Measurements from ENCODE around the gene CD248.
"Not testable (repeated sequence)": the region's sequence is repeated elsewhere in the genome, so short reads cannot be mapped to it uniquely, and the experiment has no call there.

Gene CD248

DNA sequence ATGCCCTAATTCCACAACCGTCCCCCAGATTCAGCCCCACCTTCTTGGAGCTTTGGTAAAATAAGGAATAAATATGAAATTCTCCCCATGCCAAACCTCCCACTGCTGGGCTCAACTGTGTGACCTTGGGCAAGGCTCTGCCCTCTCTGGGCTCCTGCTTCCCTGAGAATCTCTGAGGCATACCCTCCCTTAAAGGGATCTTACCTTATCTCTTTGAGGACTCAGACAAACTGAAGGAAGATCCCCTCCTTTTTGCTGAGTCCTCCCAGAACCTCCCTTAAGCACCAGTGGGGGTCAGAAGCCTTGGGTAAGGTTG, 2.7 kb downstream of the CD248 start:
- no peak for DNase-seq (ENCODE audit: low read depth in 2 of 3, low spot score in 1 of 3)

DNA sequence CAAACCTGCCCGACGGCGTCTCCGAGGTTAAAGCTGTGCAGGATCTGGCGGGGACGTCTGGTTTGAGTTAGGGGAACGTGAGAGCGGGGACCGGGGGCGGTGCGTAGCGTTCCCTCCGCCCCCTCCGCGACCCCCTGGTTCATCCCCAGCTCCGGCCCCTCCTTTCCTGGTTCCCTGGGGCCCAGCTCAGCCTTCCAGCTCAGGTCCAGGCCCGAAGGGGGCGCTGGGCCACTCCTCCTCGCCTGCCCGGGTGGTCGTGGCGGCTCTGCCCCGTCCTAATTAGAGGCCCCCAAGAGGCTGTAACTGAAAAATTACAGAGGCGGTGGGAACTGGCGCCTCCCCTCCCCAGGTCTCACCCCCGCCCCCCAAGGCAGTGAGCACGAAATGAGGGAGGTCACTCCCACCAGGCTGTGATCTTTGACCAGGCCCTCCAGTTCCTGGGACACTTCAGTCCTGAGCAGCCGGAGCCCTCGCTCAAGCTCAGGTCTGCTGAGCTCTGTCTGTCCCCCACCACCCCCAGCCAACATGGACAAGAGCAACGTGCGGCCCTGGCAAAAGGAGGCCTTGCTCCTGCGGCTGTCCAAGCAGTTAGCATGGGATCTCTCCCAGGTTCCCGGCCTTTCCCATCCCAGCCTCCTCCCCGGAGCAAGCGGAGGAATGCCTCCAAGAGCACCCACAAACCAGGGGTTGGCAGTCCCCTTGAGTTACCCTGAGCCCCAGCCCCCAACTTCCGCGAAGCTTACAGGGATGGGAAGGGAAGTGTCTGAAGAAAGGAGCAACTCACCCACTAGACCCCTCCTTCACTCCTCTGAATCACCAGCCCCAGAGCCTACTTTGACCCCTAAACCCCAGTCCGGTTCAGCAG, 3.3 kb downstream of the CD248 start:
- DNase-seq (ENCODE audit: low read depth in 2 of 3, low spot score in 1 of 3): no peak

DNA sequence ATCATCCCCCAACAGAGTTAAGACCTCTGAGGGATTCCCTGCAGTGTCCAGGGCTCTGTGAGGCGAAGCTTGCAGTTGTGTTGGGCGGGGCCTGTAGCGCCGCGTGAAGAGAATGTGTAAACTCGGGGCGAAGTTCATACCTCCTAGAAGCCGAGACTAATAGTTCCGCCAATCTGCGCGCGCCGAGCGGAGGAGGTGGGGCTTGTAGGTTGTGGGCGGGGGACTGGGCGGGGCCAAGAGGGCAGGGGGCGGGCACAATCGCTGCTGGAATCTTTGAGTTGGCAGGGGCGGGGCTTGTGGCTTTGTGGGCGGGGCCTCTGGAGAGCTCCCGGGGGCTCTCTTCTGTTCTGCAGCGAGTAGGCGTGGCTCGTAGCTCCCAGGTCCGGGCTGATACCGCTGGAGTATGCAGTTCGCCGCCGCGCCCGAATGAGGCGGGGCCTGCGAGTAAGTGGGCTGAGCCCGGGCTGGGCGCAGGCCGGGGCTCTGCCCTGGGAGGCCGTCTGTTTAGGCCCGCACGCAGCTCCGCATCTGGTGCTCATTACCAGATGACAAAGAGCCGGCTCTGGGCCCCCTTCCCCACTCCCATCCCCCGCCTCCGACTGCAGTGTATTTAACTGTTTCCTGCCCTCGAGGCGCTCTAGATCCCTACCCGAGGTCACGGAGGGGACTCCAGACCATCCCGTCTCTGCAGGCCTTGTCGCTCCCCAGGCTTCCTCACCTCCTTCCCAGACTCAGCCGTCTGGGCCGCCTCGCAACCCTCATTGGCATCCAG, 4.1 kb downstream of the CD248 start:
- DNase-seq (ENCODE audit: low read depth in 2 of 3, low spot score in 1 of 3): peak; percentile 89 to 95 (median 93)

DNA sequence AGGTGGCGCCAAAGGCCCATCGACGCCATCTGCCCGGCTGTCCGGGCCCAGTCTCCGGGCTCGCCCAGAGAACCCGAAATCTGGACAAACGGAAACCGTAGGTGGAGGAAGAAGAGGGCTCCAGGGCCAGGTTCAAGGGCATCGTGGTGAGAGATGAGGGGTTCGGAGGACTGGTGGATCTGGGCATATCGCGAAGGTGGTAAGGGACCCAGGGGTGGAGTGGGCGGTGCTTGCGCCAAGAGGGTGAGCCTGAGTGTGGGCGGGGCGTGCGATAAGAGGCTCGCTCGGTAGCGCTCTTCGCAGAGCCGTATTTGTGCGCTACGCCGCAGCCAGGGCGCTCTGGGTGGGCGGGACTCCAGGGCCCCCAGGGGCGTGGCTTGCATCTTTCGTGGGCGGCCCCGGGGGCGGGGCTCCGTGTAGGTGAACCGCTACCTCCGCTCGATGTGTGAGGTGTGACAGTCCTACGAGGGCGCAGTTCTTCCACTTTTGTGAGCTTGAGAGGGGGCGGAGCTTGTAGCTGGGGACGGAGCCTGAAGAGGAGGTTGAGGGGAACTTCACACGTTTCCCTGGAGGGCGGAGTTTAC, 4.8 kb downstream of the CD248 start:
- DNase-seq (ENCODE audit: low read depth in 2 of 3, low spot score in 1 of 3): peak; percentile 82 to 95 (median 92)

DNA sequence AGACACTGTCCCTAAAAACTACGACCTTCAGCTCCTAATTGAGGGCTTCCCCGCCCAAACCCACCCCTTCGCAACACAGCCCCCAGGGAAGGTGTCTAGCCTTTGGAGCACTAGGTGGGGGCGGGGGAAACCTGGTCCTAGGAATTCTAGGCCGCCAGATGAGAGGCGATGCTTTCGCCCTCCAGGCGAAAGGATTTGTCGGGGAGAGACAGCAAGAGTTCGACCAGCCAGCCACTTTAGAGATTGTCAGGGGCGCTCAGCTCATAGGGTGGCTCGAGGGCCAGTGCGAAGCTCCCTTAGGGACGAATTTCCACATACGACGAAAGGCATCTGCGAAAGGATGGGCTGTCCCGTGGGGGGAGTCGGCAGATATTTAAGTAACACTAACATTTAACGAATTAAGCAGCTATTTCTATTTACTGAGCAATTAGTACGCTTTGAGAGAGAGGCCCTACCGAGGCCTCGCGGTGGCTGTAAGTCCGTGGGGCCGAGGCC, 5.3 kb downstream of the CD248 start:
- no peak for DNase-seq (ENCODE audit: low read depth in 2 of 3, low spot score in 1 of 3)

DNA sequence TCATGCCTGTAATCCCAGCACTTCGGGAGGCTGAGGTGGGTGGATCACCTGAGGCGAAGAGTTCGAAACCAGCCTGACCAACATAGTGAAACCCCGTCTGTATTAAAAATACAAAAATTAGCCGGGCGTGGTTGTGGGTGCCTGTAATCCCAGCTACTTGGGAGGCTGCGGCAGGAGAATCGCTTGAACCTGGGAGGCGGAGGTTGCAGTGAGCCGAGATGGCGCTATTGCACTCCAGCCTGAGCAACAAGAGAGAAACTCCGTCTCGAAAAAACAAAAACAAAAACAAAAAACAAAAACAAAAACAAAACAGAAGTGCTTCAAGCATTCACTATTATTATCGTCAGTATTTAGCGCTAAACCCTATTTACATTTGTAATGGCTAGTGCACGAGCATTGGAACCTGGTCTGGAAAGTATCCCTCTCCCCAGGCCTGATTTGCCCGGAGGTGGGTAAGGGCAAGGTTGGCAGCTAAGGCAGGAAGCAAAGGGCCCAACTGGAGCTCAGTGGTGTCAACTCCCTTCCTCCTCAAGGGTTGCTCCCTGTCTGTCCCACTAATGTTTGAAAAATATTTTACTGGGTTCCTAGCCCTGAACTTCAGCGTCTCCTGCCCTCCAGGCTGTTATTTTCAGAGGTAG, 5.9 kb downstream of the CD248 start:
- DNase-seq (ENCODE audit: low read depth in 2 of 3, low spot score in 1 of 3): not testable (repeated sequence)

DNA sequence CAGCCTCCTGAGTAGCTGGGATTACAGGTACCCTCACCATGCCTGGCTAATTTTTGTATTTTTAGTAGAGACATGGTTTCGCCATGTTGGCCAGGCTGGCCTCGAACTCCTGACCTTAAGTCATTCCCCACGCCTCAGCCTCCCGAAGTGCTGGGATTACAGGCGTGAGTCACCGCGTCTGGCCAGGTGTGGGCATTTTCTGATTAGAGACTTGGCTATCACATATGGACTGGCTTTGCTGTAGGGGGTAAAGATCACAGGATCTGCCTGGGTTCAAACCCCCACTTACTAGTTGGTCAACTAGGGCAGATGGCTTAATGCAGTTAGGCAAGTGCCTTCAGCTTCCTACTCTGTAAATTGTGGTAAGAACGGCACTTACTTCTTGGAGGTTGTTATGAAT, 6.5 kb downstream of the CD248 start:
- no peak for DNase-seq (ENCODE audit: low read depth in 2 of 3, low spot score in 1 of 3)

DNA sequence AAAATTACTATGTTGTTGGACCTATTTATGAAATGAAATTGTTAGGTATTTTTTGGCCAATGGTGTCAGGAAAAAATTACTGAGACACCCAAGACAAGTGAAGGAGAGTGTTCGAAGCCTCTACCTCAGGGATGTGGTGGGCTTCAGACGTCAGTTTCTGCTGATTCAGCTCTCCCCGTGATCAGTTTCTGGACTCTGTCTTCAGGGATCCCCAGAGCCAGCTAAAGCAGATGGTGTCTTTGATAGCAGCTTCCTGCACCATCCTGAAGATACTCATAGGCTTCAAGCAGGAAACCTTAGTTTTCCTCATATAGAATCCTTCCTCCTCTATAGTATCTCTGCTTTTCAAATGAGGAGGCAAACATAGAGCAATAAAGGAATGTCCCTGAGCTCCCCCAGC, 7.4 kb downstream of the CD248 start:
- DNase-seq (ENCODE audit: low read depth in 2 of 3, low spot score in 1 of 3): no peak

DNA sequence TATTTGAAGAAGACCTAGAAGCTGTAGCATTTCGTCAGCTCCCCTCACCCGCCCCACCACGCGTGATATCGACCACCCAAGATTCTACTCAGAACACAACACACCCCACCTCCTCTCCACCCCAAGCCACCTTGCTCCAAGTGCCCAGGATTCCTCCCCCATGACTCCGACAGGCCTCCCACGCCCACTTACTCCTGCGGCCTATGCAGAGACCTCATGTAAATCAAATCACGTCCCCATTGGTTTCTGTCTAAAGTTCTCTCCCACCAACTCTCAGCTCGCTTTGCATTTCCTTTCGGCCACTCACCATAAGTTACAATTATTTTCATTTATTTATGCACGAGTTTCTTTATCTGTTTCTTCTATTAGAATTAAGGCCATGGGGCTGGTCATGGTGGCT, 14.2 kb downstream of the CD248 start:
- DNase-seq (ENCODE audit: low read depth in 2 of 3, low spot score in 1 of 3): no peak

DNA sequence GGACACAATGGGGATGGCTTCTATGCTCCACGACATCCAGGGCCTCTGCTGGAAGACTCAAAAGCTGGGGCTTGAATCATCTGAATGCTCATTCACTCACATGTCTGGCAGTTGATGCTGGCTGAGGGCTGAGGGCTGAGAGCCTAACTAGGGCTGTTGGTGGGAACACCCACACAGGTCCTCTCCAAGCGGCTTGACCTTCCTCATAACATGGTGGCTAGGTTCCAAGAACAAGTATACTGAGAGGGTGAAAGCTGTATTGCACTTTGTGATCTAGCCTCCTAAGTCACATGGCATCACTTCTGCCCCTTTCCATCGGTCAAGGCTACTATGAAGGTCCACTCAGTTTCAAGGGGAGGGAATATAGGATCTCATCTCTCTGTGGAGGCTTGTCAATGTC, 17.7 kb downstream of the CD248 start:
- no peak for DNase-seq (ENCODE audit: low read depth in 2 of 3, low spot score in 1 of 3)

DNA sequence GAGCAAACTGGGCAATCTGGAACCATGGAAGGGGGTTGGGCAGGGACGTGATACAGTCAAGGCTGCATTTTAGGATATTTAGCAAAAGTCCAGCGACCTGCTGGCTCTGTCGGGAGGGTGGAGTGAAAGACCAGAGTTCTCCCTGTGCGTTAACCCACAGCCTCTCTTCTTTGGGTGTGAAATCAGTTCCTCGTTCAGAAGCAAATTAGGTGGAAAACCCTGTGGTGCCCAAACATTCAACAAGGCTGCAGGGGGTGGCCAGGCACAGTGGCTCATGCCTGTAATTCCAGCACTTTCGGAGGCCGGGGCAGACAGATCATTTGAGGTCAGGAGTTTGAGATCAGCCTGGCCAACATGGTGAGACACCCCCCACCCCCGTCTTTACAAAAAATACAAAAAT, 19.2 kb downstream of the CD248 start:
- no peak for DNase-seq (ENCODE audit: low read depth in 2 of 3, low spot score in 1 of 3)

DNA sequence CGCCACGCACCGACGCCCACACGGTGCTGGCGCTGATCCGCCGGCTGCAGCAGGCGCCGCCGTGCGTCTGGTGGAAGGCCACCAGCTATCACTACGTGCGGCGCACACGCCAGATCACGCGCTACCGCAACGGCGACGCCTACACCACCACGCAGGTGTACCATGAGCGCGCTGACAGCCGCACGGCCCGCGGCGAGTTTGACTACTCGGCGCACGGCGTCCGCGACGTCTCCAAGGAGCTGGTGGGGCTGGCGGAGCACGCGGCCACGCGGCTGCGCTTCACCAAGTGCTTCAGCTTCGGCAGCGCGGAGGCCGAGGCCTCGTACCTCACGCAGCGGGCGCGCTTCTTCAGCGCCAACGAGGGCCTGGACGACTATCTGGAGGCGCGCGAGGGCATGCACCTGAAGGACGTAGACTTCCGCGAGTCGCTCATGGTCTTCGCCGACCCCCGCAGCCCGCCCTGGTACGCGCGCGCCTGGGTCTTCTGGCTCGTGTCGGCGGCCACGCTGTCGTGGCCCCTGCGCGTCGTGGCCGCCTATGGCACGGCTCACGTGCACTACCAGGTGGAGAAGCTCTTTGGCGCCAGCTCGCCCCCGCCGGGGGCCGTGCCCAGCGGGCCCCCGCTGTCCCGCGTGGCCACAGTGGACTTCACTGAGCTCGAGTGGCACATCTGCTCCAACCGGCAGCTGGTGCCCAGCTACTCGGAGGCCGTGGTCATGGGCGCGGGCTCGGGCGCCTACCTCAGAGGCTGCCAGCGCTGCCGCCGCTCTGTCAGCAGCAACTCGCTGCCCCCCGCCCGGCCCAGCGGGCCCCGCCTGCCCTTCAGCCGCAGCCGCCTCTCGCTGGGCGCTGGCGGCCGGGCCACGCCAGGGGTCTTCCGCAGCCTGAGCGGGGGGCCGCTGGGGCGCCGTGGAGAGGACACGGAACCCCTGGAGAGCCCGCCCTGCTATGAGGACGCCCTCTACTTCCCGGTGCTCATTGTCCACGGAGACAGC, 21.9 kb downstream of the CD248 start:
- DNase-seq (ENCODE audit: low read depth in 2 of 3, low spot score in 1 of 3): no peak

DNA sequence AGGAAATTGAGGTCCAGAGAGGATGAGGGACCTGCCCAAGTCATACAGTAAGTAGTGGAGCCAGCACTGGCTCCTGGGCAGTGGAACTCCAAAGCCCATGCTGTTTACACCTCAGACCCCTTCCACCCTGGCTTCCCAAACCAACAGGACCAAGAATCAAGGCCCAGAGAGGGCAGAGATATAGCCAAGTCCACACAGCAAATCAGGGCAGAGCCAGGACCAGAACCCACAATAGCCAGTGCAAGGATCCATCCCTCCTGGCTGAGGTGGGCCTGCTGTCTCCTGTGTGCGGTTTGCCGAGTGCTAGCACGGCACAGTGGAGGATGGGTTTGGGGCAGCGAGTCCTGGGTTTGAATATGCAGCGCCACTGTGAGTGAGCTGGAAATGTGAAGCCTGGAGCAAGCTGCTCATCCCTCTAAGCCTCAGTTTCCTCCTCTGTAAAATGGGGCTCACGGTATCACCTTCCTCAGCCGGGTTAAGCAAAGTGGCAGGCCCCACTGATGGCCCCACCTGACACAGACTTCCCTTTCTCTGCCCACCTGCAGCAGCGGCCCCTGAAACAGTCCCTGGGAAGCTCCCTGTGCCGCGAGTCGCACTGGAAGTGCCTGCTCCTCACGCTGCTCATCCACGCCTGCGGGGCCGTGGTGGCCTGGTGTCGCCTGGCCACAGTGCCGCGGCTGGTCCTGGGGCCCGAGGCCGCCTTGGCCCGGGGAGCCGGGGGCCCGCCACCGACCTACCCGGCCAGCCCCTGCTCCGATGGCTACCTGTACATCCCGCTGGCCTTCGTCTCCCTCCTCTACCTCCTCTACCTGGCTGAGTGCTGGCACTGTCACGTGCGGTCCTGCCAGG, 22.8 kb downstream of the CD248 start:
- DNase-seq (ENCODE audit: low read depth in 2 of 3, low spot score in 1 of 3): no peak

DNA sequence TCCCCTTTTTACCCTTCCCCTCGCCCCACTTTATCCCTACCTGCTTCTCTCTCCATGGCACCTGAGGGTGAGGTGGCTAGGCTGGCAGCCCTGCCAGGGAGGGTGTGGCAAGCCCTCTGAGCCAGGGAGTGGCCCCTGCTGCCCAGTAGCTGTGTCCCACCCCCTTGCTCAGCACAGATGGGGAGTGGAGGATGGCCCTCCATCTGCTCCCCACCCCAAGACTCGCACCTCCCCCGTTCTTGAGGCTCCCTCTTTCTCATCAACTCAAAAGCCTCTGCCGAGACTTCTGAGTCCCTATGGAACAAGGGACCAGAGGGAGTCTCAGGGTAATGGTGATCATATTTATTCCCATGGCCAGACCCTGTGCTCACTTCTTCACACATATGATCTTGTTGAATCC, 23.5 kb downstream of the CD248 start:
- no peak for DNase-seq (ENCODE audit: low read depth in 2 of 3, low spot score in 1 of 3)

DNA sequence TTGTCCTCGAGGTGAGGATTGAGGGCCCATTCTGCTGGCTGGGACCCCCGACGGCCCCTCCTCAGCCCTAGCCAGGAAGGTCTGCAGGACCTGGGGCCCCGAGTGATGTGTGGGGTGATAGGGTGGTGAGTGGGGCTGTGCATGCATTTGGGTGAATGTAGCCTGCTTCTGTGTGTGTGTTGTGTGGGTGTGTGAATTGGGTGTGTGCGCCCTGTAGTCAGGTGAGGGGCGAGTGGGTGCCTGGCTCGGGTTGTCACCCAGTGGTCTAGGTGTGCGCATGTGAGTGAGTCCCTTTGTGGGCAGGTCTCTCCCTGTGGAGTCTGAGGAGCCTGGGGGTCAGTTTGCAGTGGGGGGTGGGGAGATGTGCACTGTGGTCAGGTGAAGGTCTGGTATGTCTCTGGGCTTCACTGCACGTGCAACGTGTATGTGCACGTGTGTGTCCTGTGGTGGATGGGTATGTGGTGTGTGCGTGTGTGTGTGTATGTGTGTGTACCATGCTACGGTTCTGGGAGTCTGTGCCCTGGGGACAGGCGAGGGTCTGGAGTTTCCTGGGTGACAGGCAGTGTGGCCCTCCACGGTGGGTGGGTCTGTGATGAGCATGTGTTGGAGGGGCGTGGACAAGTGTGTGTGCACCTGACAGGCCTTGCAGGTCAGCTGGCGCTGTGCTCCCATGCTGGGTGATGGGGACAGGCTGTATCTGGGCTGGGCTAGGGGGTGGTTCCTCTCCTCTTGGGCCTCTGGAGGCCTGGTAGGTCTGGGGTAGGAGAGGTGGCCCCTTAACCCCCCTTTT, 24.1 kb downstream of the CD248 start:
- DNase-seq (ENCODE audit: low read depth in 2 of 3, low spot score in 1 of 3): no peak

DNA sequence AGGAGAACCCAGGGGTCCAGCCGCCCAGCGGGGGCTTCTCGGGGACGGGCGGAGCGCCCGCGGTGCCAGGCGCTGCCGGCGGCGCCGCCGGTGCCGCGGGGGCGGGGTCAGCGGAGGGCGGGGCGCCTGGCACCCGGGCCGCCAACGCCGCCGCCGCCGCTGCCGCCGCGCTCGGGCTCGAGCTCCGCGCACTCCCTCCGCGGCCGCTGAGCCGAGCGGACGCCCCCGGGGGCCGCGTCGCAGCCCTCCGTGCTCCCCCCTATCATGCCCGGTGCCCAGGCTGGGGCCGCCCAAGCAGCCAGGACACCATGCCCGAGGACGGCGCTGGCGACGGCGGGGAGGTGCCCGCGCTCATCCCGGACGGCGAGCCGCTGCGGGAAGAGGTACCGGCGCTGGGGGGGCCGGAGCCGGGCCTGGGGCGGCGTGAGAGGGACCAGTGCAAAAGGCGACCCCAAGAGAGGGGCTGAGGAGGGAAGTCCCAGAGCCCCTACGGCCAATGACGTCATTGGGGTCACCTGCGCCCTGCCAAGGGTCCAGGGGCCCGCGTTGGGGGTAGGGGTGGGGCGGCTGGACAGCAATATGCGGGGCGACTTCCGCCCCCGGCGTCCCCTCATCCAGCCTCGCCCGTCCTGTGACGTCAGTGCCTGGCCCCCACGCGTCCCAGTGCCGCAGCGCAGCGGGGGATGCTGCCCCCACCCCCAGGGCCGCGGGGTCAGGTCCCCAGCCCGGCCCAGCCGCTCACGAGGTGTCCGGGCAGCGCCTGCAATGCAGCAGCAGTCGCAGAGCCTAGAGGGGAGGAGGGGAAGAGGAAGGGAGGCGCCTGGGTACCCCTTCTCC, 24.9 kb downstream of the CD248 start, which contains the start of gene TMEM151A:
Gene TMEM151A, plus strand, starts transcription at position 189 of the 837 bp plus-strand sequence. Its CDS starts 120 bp downstream, at position 309.
- no peak for DNase-seq (ENCODE audit: low read depth in 2 of 3, low spot score in 1 of 3)

DNA sequence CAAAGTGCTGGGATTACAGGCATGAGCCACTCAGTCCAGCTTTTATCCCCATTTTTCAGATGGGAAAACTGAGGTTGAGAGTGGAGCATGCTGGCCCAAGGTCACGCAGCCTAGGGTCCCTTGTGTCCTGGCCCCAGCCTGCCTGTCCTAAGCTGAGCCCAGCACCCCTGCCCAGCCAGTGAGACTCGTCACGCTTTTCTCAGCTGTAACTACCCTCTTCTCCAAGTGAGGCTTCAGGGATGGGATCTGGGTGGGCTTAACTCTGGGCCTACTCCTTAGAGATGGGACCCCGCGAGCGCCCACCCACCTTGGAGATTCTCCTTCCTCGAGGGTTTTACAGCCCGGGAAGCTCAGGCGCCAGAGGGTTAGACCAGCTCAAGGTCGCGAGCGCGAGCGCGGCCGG, 25.5 kb downstream of the CD248 start:
- DNase-seq (ENCODE audit: low read depth in 2 of 3, low spot score in 1 of 3): no peak

DNA sequence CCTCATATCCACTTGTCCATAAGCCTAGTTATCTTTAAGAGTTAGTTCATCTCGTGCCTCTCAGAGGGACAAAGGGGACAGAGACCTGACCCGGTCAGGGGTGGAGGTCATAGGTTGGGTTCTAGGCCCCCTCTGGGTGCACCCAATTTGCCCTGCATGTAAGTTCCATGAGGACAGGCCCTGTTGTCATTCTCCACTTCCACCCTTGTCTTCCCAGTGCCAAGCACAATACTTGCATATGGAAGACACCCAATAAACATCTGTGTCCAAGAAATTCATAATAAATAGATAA, 26.6 kb downstream of the CD248 start:
- DNase-seq (ENCODE audit: low read depth in 2 of 3, low spot score in 1 of 3): no peak
